Ecto neural progenitor cell (in vitro differentiated cells): ENCODE data around the gene MACROD1.

Experiments used
- DNase-seq: peaks from one replicate; pipeline ENCODE4 v3.0.0-alpha.2; 2018; ENCODE audit warnings: low spot score

MACROD1 gene

DNA sequence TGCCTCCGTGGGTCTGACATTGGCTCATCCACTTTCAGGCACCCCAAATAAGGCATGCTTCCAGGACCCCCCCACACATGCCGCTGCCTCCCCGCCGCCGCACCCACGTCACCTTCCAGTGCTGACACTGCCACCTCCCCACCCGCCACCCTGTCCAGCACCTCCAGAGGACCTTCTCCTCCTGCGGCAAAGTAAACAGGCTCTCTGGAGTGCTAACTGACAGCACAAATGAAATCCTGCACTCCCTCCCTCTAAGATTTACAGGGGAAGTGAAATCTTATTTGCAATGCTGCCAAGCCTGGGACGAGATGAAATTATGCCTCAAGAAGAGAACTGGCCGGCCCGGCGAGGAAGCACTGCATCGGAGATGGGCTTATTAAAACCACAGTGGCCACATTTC, 35.3 kb downstream of the MACROD1 start:
- DNase-seq, result no peak

DNA sequence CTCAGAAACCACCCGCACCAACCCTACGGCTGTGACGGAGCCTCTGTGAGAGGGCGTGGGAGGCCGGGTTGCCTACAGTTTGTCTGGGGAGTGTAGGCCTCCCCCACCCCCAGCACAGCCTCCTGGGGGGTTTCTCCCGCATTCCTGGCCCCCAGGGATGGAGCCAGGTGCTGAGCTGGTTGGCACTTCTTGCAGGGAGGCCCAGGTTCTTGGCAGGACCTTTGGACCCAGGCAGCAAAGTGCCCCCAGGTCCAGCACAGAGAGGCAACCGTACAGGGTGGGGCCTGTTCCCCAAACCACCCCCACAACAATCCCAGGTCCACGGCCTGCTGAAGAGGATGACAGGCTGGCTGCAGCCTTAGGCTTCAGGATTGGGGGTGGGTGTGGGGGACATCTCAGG, 36.5 kb downstream of the MACROD1 start:
- DNase-seq, result no peak

DNA sequence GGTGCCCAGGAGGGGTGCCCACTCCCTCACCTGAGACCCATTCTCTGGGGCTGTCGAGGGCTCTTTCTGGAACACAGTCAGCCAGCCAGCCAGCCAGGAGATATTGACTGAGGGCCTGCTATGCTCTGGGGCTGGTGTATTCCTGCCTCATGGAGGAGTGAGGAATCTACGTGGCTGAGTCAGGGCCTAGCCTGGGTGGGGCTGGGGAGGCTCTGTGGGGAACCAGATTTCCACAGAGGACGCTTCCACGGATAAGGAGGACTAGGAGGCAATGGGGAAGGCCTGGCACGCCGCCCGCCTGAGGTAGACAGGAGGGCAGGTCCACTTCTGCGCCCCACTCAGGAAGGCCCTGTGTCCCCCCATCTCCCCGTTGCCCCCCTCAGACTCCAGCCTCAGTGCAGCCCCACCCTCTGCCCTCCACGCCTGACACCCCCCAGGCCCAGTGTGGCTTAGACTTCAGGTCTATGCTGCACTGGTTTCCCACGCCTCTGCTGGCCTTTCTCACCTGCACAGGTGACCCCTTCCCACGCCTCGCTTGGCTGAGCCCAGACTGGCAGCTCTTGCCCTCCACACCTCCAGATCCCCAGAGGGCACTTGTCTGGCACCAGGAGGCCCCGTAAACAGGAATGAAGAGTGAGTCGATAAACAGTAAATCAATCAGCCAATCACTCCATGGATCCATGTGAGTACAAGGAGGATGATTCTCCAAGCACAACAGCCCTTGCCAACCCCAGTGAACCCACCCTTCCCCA, 37.5 kb downstream of the MACROD1 start:
- DNase-seq, result no peak

DNA sequence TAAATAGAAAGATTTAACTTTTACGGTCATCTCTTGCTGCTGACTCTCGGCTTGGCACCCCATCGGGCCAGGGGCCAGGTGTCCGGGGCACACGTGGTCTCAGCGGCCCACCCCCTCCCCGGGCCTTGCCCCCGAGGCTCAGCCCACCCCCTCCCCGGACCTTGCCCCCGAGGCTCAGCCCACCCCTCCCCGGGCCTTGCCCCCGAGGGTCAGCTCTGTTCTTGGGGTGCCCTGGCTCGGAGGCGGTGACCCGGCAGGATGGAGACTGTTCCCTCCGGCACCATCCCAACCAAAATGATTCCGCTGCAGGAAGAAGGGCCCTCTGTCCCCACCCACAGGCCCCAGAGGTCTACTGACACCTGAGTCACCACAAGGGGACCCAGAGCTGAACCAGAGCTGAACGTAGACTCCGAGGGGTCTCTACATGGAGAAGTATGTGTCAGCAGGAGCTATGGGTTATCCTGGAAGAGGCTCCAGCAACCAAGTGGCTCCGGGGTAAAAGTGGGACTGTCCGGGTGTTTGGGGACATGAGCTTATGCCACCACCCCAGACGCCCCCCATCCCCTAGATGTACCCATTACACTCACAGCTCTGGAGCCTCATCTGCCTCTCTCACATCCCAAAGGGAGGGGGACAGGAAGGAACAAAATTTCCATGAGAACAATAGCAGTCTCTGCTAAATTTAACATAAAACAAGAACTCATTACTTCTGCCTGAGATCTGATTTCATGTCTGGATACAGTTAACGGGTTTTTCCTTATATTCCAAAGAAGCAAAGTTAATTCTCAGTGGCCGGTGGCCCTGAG, 38.4 kb downstream of the MACROD1 start:
- DNase-seq, result no peak

DNA sequence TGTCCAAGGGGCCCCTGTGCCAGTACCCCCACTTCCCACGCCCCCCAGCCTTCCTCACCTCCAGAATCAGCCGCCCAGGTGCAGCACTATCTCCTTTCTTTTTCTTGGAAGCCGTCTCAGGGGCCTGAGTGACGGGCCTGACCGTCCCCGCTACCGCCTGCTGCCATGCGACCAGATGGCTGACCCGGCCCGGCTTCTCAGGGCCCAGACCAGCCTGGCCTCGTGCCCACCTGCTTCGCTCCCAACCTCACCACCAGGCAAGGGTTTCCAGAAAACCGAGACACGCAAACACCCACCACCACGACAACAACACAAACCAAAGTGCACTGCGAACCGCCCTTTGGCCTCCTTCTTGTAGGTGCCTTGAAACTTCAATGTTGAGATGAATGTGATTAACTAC, 39.1 kb downstream of the MACROD1 start:
- no peak for DNase-seq

DNA sequence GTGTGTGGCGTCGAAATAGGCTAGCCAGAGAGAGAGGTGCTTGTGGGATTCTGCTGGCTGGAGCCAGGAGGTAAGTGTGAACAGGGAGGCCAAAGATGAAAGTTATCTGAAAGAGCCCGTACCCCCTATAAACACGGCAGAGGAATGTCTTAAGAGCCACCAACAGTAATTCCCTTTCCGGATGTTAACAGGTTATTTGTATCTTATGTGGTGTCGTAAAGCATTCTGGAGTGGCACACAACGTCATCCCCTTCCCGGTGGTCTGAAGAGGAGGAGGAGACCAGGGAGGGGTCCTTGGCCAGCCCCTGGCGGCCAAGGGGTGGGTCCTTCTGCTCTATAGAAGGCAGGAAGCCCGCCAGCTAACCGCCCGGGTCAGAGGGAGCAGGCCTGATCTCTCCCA, 39.5 kb downstream of the MACROD1 start:
- DNase-seq, result no peak

DNA sequence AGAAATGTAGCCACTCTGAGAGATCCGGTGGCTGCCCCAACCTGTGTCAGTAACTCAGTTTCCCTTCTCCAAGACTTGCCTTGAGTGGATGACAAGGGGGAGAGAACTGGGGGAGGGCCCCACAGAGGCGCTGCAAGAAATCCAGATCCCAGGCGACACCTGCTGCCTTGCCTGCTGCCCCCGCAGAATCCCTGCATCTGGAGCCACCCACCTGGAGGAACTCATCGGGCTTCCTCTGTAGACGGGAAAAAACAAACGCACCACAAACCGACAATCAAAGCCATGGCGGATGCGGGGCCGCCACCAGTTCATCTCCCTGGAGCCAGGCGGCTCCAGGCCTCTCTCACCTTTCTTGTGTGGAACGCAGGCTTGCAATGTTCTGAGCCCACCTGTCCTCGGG, 40.2 kb downstream of the MACROD1 start:
- no peak for DNase-seq

DNA sequence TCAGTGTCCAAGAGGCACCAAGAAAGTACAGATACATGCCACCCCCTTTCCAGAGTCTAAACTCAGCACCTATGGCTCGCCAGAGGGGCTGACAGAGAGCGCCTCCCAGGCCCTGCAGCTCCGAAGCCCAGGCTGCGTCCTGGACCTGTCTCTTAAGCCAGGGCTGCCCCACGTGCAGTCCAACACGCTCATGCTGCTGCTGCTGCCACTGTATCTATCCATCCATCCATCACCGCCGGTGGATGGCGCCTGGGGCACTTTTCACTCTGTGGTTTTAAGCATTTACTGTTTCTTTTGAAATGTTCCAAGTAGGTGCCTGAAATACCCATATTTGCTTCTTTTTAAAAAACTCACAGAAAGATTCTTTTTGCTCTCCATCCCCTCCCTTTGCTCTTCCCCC, 41.8 kb downstream of the MACROD1 start:
- DNase-seq, result no peak

DNA sequence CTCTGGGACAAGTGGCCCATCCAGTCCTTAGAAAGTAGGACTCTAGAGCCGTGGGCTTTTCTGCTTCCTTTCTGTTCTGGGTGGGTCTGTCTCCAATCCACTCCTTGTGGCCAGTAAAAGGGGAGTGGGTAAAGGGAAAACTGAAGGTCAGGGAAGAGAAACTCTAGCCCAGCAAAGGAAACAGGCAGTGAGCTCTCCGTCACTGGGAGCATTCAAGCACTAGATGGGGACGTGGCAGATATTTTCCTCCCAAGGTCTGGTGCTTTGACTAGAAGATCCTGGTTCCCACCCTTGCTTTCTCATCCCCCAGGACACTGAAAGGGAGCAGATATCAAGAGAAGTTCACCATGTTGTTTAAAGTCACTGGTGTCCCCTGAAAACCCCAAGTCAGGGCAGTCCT, 42.2 kb downstream of the MACROD1 start:
- DNase-seq, result no peak

DNA sequence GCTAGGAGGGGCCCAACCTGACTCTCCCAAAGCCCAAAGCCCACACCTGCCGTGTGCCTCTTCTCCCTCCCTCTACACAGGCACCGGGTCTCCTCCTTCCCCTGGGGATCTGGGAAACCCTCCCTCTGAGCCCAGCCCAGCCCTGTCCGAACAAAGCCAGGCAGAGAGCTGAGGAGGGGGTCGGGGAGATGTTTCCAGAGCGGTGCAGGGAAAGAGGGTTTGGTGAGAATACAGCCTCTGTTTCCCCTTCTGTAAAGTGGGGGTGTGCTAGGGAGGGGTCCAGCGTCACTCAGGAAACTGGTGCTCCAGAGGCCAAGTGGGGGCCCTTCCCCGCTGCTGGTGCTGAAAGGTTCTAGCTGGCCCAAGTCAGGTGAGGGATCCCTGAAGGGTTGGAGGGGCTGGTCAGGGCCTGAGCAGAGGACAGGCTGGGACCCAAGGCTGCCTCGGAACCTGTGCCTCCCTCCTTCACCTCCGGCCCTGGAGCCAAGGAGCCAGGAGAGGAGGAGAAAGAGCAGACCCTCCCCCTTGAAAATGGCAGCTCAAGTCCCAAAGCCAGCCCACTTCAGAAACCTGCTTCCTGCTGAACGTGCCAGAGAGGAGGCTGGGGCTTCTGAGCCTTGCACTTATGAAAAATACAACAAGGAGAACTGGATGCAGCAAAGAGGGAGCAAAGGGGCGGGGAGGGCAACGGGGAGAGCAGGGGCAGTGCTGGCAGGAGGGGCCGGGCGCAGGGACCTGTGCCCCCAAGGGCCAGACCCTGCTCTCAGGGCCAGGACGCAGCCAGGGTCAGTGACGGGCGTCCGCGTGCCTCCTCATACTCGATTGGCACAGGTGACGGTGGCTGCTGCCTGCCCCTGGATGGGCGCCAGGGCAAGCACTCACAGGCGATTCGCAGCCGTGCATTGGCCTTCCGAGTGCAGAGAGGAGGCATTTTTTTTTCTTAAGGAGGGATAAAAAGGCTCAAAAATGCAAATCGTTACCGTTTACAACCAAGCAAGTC, 43.2 kb downstream of the MACROD1 start:
- DNase-seq, result no peak

DNA sequence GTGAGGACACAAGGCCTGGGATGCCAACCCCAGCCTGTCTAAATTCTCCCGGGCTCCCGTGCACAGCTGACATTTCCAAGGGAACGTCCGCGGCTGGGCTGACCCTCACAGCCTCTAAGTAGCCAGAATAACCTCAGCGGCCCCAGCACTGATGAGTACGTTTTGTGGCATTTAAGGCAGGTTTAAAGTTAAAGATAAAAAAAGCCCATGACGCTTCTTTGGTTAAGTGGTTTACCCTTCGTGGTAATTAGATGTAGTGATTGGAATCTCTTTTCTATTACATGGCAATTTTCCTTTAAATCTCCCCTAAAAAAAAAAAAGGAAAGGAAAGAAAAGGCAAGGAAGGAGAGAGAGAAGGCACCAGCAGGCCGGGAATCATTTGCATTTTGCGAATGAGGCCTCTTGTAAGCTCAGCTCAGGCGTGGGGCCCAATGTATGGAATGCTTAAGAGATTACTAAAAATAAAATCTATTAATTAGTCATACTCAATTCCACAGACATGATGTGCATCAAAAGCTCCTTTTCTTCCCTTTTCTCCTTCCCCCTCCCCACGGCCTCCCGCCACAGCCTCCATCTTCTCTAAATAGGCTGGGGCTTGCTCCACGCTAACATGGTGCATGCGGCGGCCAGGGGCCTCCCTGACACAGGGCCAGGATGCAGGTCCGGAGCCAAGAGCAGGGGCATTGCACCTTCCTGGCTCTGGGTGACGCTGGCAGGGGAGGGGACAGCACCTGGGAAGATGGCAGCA, 44.1 kb downstream of the MACROD1 start:
- no peak for DNase-seq

DNA sequence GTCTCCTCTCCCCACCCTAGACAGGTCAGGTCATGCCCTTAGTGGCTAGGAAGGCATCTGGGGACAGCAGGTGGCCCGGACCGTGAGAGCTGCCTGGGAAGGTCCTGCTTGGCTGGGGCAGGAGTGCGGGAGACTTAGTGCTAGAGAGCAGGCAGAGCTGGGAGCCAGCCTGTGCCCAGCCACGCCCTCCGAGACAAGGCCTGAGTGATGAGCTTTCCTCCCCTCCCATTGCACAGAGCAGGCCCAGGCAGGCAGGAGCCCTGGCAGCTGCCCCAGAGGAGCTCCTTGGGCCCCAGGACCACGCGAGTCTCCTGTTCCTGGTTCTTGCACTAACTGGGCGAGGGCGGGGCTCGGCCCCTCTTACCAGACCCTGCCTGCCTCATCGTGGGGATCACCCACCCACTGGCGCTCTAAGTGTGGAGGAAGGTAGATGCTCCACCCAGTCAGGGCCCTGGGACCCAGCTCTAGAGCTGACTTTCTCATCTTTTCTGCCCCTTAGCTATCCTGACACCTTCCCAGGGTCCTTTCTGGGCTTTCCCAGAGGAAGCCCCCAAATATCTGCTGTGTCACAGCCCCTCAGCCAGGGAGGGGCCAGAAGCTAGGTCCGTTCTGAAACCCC, 44.9 kb downstream of the MACROD1 start:
- no peak for DNase-seq

DNA sequence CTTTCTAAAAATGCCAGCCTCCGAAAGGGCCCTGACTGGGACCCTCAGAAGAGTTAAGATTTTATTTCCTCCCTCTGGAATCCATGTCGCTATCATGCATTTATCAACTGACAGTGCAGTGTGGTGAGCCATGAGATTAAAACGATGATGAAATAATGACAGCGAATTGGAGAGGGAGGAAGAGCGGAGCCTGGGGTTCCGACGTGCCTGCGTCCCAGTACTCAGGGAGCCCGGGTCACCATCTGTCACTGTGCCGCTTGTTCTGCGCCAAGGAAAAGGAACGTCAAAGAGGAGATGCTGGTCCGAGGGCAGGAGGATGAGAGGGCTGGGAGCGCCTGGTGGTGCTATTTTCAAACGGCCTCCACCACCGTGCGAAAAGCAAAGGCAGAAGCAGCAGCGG, 46.2 kb downstream of the MACROD1 start:
- no peak for DNase-seq

DNA sequence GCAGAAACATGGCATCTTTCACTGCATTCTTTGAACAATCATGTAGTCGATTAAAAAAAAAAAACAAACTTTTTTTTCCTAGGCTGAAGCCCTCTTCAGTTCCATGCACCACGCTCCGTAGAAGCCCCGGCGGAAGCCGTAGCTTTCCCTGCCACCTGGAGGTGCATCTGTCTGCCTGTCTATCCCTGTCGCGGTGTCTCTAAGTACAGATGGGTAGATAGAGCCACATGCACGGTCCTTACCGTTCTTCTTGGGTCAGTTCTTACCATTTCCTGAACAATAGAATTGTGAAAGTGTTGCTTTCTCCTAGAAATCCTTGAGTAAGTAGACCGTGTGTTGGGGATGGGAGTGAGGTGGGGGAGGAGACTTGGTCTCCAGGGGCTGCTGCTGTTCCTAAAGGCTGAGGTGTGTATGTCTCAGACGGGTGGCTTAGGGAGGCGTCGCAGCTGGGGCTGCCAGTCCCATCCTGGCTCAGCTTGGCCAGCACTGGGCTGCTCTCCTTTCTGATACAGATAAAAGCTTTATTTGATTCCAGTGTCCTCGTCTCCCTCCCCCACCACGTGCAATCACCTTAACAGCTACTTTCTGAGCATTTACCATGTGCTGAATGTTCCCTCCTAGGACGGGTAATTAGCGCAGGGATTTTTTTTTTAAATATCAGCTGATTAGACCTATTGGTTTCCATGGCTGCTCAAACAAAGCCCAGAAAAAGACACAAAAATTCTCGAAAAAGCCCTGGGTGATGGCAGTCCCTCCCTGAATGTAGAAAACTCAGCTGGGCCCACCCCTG, 46.8 kb downstream of the MACROD1 start:
- DNase-seq, result no peak

DNA sequence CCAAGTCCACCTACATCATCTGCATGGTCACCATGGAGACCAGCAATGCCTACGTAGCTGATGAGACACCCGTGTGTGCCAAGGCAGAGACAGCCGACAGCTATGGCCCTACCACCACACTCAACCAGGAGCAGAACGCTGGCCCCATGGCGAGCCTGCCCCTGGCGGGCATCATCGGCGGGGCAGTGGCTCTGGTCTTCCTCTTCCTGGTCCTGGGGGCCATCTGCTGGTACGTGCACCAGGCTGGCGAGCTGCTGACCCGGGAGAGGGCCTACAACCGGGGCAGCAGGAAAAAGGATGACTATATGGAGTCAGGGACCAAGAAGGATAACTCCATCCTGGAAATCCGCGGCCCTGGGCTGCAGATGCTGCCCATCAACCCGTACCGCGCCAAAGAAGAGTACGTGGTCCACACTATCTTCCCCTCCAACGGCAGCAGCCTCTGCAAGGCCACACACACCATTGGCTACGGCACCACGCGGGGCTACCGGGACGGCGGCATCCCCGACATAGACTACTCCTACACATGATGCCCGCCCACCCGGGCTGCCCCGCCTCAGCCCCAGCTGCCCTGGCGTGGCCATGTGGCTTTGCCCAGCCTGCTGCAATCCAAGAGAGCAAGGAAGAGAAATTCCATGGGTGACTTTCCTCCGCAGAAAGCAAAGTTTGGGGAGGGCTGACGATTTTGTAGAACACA, 48.0 kb downstream of the MACROD1 start:
- DNase-seq, result no peak

DNA sequence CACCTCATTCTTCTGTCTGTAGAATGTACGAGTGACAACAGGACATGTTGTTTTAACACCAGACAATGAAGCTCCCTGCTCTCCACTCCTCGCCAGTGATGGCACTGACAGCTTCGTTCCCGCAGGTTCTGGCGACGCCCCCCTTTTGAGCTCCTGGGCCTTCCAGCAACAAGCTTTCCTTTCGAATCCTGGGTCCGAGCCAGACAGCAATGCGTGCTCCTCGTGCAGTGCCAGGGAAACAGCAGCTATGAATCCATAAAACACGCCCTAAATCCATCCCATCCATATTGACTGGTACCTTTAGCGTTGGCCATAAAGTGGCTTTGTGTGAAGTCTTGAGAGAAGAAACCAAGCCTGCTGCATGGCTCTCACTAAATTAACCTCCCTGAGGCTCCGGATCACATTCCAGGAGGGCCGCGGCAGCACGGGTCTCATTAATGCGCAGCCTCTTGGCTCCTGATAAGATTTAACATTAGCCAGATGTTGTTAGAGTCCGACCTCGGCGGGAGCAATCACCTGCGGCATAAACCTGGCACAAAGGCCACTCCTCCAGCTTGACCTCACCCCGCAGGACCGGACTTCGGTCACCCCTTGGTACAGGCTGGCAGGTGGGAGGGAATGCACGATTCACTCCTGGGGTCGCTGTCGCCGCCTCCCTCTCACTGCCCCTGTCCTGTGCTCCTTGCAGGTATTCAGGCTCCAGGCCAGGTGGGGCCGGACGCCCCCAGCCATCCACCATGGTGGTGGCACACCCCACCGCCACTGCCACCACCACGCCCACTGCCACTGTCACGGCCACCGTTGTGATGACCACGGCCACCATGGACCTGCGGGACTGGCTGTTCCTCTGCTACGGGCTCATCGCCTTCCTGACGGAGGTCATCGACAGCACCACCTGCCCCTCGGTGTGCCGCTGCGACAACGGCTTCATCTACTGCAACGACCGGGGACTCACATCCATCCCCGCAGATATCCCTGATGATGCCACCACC, 50.1 kb downstream of the MACROD1 start:
- no peak for DNase-seq

DNA sequence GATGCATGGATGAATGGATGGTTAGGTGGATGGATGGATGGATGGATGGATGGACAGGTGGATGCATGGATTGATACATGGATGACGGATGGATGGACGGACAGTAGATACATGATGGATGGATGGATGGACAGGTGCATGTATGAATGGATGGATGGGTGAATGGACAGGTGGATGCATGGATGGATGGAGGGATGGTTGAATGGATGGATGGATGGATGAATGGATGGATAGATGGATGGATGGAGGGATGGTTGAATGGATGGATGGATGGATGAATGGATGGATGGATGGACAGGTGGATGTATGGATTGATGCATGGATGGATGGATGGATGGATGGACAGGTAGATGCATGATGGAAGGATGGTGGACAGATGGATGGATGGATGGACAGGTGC, 51.7 kb downstream of the MACROD1 start:
- DNase-seq, result no peak

DNA sequence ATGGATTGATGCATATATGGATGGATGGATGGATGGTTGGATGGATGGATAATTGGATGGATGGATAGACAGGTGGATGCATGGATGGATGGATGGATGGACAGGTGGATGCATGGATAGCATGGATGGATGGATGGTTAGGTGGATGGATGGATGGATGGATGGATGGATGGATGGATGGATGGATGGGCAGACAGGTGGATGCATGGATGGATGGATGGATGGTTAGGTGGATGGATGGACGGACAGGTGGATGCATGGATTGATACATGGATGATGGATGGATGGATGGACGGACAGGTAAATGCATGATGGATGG, 52.5 kb downstream of the MACROD1 start:
- no peak for DNase-seq
